Prostate gland (tissue), 2 donors: ENCODE results near the gene SEMA3E. TPM values are rescaled to one million over a fixed set of nuclear protein-coding genes. Genes with fewer than 3 reads are reported as not detected.

ENCODE experiments used
- DNase-seq: peaks from one replicate; pipeline ENCODE4 v3.0.0-alpha.2; 2019; ENCODE audit warnings: low spot score
- H3K27ac ChIP-seq, 2 donors: fragments of 200-600 bp; sonication (generic); 2 replicates each; pipeline ENCODE4 v1.5.1; 2017 to 2019
- H3K27me3 ChIP-seq: fragments of 200-600 bp; sonication (generic); replicated peaks from 2 replicates; pipeline ENCODE4 v1.5.1; 2019; ENCODE audit not compliant: insufficient read depth
- H3K36me3 ChIP-seq, 2 donors: fragments of 200-600 bp; sonication (generic); 1 replicate in 1 of 2; 2 replicates in 1 of 2; pipeline versions ENCODE4 v1.5.1 to v1.8.1; 2017 to 2019
- H3K4me1 ChIP-seq: fragments of 200-600 bp; sonication (generic); replicated peaks from 2 replicates; pipeline ENCODE4 v1.5.1; 2019
- H3K4me3 ChIP-seq, 2 donors: fragments of 200-600 bp; sonication (generic); 2 replicates each; pipeline ENCODE4 v1.5.1; 2017 to 2019
- H3K9me3 ChIP-seq: fragments of 200-600 bp; sonication (generic); 2 replicates; pipeline ENCODE4 v1.5.1; 2017
- POLR2A ChIP-seq: fragments of 450-650 bp; IDR thresholded peaks from one replicate; pipeline ENCODE4 v1.6.1; 2016; ENCODE audit warnings: antibody characterized with exemption, mild to moderate bottlenecking
- POLR2AphosphoS5 ChIP-seq: sonication (generic); formaldehyde crosslinking; IDR thresholded peaks from one replicate; pipeline ENCODE4 v1.6.1; 2017; ENCODE audit warnings: antibody characterized with exemption
- WGBS: methylation state at CpG from one replicate; pipeline ENCODE4 v1.1.5; 2018; 5-methylcytosine and 5-hydroxymethylcytosine counted together
- intact Hi-C: fragments of 100-400 bp; cut with DNase I; formaldehyde crosslinking; loops from one replicate; pipeline ENCODE4 v1.14.2; 2022
- total RNA-seq, 2 donors: library from RNA; depleted of rRNA; stranded (reverse); fragments of >200 nt; gene quantifications; one replicate each; pipeline ENCODE4 v1.1.0, GENCODE V29; 2016
- TF ChIP-seq, protein P1 (sequence below), 4 experiments: fragments of 200-600 bp in 2 of 4; fragments of 450-650 bp in 2 of 4; sonication (generic) in 2 of 4; IDR thresholded peaks; 1 replicate in 3 of 4; 2 replicates in 1 of 4; pipeline ENCODE4 v1.5.1; 2016 to 2019; ENCODE audit warnings: antibody characterized with exemption in 4 of 4, mild to moderate bottlenecking in 2 of 4, moderate library complexity in 2 of 4

Gene SEMA3E
- total RNA-seq, 2 donors from 2014 or later, result 2.6 to 4.8 TPM

- TF ChIP-seq, protein P1, sequence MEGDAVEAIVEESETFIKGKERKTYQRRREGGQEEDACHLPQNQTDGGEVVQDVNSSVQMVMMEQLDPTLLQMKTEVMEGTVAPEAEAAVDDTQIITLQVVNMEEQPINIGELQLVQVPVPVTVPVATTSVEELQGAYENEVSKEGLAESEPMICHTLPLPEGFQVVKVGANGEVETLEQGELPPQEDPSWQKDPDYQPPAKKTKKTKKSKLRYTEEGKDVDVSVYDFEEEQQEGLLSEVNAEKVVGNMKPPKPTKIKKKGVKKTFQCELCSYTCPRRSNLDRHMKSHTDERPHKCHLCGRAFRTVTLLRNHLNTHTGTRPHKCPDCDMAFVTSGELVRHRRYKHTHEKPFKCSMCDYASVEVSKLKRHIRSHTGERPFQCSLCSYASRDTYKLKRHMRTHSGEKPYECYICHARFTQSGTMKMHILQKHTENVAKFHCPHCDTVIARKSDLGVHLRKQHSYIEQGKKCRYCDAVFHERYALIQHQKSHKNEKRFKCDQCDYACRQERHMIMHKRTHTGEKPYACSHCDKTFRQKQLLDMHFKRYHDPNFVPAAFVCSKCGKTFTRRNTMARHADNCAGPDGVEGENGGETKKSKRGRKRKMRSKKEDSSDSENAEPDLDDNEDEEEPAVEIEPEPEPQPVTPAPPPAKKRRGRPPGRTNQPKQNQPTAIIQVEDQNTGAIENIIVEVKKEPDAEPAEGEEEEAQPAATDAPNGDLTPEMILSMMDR (IDR thresholded peaks at IDR 0.05), result no peak
- TF ChIP-seq POLR2AphosphoS5 (no peak), POLR2A (no peak)
- intact Hi-C loops, result no loop called here
- WGBS, result 68% methylated on average over 1 of the region's 1 CpG
- Histone ChIP-seq H3K4me3 (no peak overlapping the region), H3K27me3 (no peaks in the 10 kb centered on the region), H3K27ac (no peak overlapping the region), H3K9me3 (no peaks in the 10 kb centered on the region), H3K36me3 (no peaks in the 10 kb centered on the region), H3K4me1 (no peaks in the 10 kb centered on the region)
- no peak for DNase-seq
Observed at GRCh38 chr7:83427884-83428283, 221.1 kb downstream of the SEMA3E start.

GRCh38 chr7:83426325-83426724 lies 222.6 kb downstream of the SEMA3E start:
- Histone ChIP-seq H3K27me3 (no peaks in the 10 kb centered on the region), H3K27ac (no peak overlapping the region), H3K36me3 (no peaks in the 10 kb centered on the region), H3K4me3 (no peak overlapping the region), H3K9me3 (no peaks in the 10 kb centered on the region), H3K4me1 (no peaks in the 10 kb centered on the region)
- WGBS, result 88% methylated on average over 3 of the region's 3 CpGs
- intact Hi-C loops, result no loop called here
- no peak for TF ChIP-seq POLR2A
- TF ChIP-seq, protein P1 (IDR thresholded peaks at IDR 0.05), result no peak
- no peak for TF ChIP-seq POLR2AphosphoS5
- DNase-seq, result no peak

- Histone ChIP-seq H3K4me3 (no peak overlapping the region), H3K4me1 (no peaks in the 10 kb centered on the region), H3K27ac (no peak overlapping the region), H3K36me3 (no peaks in the 10 kb centered on the region), H3K27me3 (no peaks in the 10 kb centered on the region), H3K9me3 (no peaks in the 10 kb centered on the region)
- intact Hi-C loops, result no loop called here
- 91% methylated on average over 1 of the region's 1 CpG for WGBS
- no peak for DNase-seq
- no peak for TF ChIP-seq POLR2A
- TF ChIP-seq POLR2AphosphoS5, result no peak
- TF ChIP-seq, protein P1 (IDR thresholded peaks at IDR 0.05), result no peak
Observed at GRCh38 chr7:83419013-83419412, 229.9 kb downstream of the SEMA3E start.

- peak; percentile 10 for DNase-seq
- no peaks in the 10 kb centered on the region for H3K9me3 ChIP-seq
- H3K4me1 ChIP-seq, result no peaks in the 10 kb centered on the region
- TF ChIP-seq POLR2A, result no peak
- peak; percentile 32 for TF ChIP-seq POLR2AphosphoS5
- TF ChIP-seq, protein P1 (IDR thresholded peaks at IDR 0.05), result no peak
- H3K36me3 ChIP-seq, result no peaks in the 10 kb centered on the region
- 27% methylated on average over 2 of the region's 2 CpGs for WGBS
- intact Hi-C loops, result no loop called here
- H3K27ac ChIP-seq, result no peak overlapping the region
- no peaks in the 10 kb centered on the region for H3K27me3 ChIP-seq
- H3K4me3 ChIP-seq, result no peak overlapping the region
Observed at GRCh38 chr7:83415840-83416239, 233.1 kb downstream of the SEMA3E start.

DNA sequence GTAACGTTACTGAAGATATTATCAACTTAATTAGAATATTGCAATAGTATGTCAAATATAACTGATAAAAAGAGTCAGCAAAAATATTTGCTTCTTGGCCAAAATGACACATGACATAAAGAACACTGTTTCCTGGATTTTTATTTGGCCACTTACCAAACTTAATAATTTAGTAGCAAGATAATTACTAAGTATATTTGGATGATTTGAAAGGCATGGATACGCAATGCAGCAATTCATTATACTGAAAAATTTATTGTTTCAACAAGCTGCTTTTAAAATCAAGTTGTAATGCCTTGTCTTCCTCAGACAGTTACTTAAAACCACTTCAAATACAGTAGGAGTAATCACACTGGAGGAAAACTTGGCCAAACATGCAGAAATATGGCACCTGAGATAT lies 234.0 kb downstream of the SEMA3E start:
- Histone ChIP-seq H3K9me3 (no peaks in the 10 kb centered on the region), H3K4me3 (no peak overlapping the region), H3K4me1 (no peaks in the 10 kb centered on the region), H3K27ac (no peak overlapping the region), H3K36me3 (no peaks in the 10 kb centered on the region), H3K27me3 (no peaks in the 10 kb centered on the region)
- no peak for TF ChIP-seq POLR2A
- TF ChIP-seq POLR2AphosphoS5, result no peak
- TF ChIP-seq, protein P1 (IDR thresholded peaks at IDR 0.05), result no peak
- intact Hi-C loops, result no loop called here
- WGBS, result 15% methylated on average over 2 of the region's 2 CpGs
- no peak for DNase-seq
